COR-L47 (cell line): ENCODE measurements around the gene RPL38.

Experiments
- DNase-seq: peaks from one replicate; lab custom pipeline; 2025; lab: John Stamatoyannopoulos, UW

RPL38 gene

GRCh38 chr17:74227271-74228080, 24.0 kb downstream of the RPL38 start:
- no peak for DNase-seq

- DNase-seq = no peak
Observed at GRCh38 chr17:74228306-74228978, 25.0 kb downstream of the RPL38 start.

GRCh38 chr17:74230896-74231295, 27.4 kb downstream of the RPL38 start:
- DNase-seq = no peak

GRCh38 chr17:74231928-74232907, 28.7 kb downstream of the RPL38 start:
- no peak for DNase-seq

- DNase-seq = no peak
Observed at GRCh38 chr17:74233937-74234336, 30.5 kb downstream of the RPL38 start.

- no peak for DNase-seq
Observed at GRCh38 chr17:74234486-74234885, 31.0 kb downstream of the RPL38 start.

- DNase-seq = no peak
Observed at GRCh38 chr17:74235040-74235581, 31.6 kb downstream of the RPL38 start.

- DNase-seq = no peak
Observed at GRCh38 chr17:74235911-74236371, 32.5 kb downstream of the RPL38 start.

- no peak for DNase-seq
Observed at GRCh38 chr17:74237321-74237720, 33.8 kb downstream of the RPL38 start.

GRCh38 chr17:74239172-74239571, 35.7 kb downstream of the RPL38 start:
- DNase-seq = no peak

GRCh38 chr17:74240618-74241205, 37.2 kb downstream of the RPL38 start:
- no peak for DNase-seq

GRCh38 chr17:74241431-74241830, 38.0 kb downstream of the RPL38 start:
- no peak for DNase-seq

GRCh38 chr17:74241847-74242246, 38.4 kb downstream of the RPL38 start:
- DNase-seq = no peak

- no peak for DNase-seq
Observed at GRCh38 chr17:74243013-74243755, 39.7 kb downstream of the RPL38 start.

- no peak for DNase-seq
Observed at GRCh38 chr17:74244128-74244527, 40.6 kb downstream of the RPL38 start.

- DNase-seq = no peak
Observed at GRCh38 chr17:74244548-74244947, 41.1 kb downstream of the RPL38 start.

- DNase-seq = no peak
Observed at GRCh38 chr17:74245145-74245831, 41.8 kb downstream of the RPL38 start.

GRCh38 chr17:74245871-74246270, 42.4 kb downstream of the RPL38 start:
- DNase-seq = no peak

- DNase-seq = no peak
Observed at GRCh38 chr17:74249590-74250270, 46.3 kb downstream of the RPL38 start.
